GM19328 (cell line): ENCODE results near the gene GPC5.
"Not testable (repeated sequence)": the region's sequence is repeated elsewhere in the genome, so short reads cannot be mapped to it uniquely, and the experiment has no call there.

Source experiments
- ATAC-seq: cut with Tn5 transposase; IDR thresholded peaks from one replicate; pipeline ENCODE4 v1.9.1; 2021; ENCODE audit warnings: mild to moderate bottlenecking, moderate library complexity; ENCODE audit not compliant: unreplicated experiment

The GPC5 gene

GRCh38 chr13:91825516-91825915 is 427.1 kb downstream of the GPC5 start:
- ATAC-seq: no peak

GRCh38 chr13:91836553-91836952 is 438.1 kb downstream of the GPC5 start:
- ATAC-seq: no peak

GRCh38 chr13:91845612-91846011 is 447.2 kb downstream of the GPC5 start:
- no peak for ATAC-seq

GRCh38 chr13:91863699-91864098 is 465.3 kb downstream of the GPC5 start:
- no peak for ATAC-seq

GRCh38 chr13:91868351-91868750 is 469.9 kb downstream of the GPC5 start:
- no peak for ATAC-seq

GRCh38 chr13:91878491-91878890 is 480.1 kb downstream of the GPC5 start:
- no peak for ATAC-seq

- ATAC-seq: no peak
Measured at GRCh38 chr13:91879360-91879759, 480.9 kb downstream of the GPC5 start.

GRCh38 chr13:91882918-91883317 is 484.5 kb downstream of the GPC5 start:
- ATAC-seq: no peak

GRCh38 chr13:91889641-91890040 is 491.2 kb downstream of the GPC5 start:
- no peak for ATAC-seq

- no peak for ATAC-seq
Measured at GRCh38 chr13:91891141-91891540, 492.7 kb downstream of the GPC5 start.

GRCh38 chr13:91893040-91893439 is 494.6 kb downstream of the GPC5 start:
- ATAC-seq: no peak

- no peak for ATAC-seq
Measured at GRCh38 chr13:91894316-91894715, 495.9 kb downstream of the GPC5 start.

GRCh38 chr13:91896547-91896946 is 498.1 kb downstream of the GPC5 start:
- no peak for ATAC-seq

GRCh38 chr13:91898986-91899385 is 500.6 kb downstream of the GPC5 start:
- not testable (repeated sequence) for ATAC-seq

GRCh38 chr13:91902291-91902690 is 503.9 kb downstream of the GPC5 start:
- no peak for ATAC-seq

GRCh38 chr13:91904005-91904404 is 505.6 kb downstream of the GPC5 start:
- peak; percentile 87 for ATAC-seq

GRCh38 chr13:91904597-91904996 is 506.2 kb downstream of the GPC5 start:
- peak; percentile 55 for ATAC-seq

GRCh38 chr13:91907398-91907797 is 509.0 kb downstream of the GPC5 start:
- ATAC-seq: no peak

GRCh38 chr13:91909617-91910016 is 511.2 kb downstream of the GPC5 start:
- no peak for ATAC-seq

GRCh38 chr13:91922969-91923592 is 524.7 kb downstream of the GPC5 start:
- ATAC-seq: no peak

- ATAC-seq: no peak
Measured at GRCh38 chr13:91930687-91931086, 532.3 kb downstream of the GPC5 start.

- ATAC-seq: no peak
Measured at GRCh38 chr13:91934354-91934753, 535.9 kb downstream of the GPC5 start.

GRCh38 chr13:91946498-91947070 is 548.2 kb downstream of the GPC5 start:
- ATAC-seq: no peak
